ENCODE measurements around the gene HES6.

DNA sequence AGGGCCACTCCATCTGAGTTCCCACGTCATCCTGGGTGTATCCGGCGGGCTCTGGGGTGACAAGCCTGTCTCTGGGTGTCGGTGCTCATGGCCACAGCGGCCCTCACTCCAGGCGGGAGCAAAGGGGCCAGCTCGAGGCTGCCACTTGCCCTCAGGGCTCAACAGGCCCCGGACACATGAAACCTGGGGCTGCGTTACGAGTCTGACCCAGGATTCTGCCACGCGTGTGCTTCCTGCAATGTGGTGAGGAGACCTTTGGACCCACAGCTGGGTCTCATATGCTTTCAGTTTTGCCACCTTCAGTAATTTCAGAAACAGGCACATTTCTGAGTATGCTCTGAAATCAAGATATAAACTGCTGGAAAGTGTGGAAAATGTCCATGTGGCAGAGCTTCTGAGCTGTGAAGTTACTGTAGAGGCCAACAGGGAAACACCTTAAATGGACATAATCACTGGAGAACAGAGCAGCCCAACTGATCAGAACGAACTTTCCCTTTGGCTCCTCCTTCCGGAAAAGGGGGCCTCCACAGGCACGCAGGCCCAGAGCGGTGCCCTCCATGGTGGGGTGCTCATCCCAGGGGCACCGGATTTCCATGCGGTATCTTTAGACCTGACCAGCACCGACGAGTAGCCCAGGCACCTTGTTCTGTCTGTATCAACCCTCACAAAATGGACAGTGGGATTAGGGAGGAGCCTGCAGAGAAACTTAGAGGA is 34.5 kb upstream of the HES6 start:
- TF ChIP-seq ZNF223 (tag by site-specific recombination; IDR thresholded peaks at IDR 0.05), result no peak
- no peak for TF ChIP-seq ZFP69B (tag by site-specific recombination; IDR thresholded peaks at IDR 0.05)
- no peak for TF ChIP-seq CTCF (tag by site-specific recombination; IDR thresholded peaks at IDR 0.05)
- TF ChIP-seq, protein P1, sequence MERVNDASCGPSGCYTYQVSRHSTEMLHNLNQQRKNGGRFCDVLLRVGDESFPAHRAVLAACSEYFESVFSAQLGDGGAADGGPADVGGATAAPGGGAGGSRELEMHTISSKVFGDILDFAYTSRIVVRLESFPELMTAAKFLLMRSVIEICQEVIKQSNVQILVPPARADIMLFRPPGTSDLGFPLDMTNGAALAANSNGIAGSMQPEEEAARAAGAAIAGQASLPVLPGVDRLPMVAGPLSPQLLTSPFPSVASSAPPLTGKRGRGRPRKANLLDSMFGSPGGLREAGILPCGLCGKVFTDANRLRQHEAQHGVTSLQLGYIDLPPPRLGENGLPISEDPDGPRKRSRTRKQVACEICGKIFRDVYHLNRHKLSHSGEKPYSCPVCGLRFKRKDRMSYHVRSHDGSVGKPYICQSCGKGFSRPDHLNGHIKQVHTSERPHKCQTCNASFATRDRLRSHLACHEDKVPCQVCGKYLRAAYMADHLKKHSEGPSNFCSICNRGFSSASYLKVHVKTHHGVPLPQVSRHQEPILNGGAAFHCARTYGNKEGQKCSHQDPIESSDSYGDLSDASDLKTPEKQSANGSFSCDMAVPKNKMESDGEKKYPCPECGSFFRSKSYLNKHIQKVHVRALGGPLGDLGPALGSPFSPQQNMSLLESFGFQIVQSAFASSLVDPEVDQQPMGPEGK (tag by site-specific recombination; IDR thresholded peaks at IDR 0.05), result no peak
- TF ChIP-seq ZNF560 (tag by site-specific recombination; IDR thresholded peaks at IDR 0.05; ENCODE audit: borderline replicate concordance), result no peak
- TF ChIP-seq ZBTB21 (tag by site-specific recombination; IDR thresholded peaks at IDR 0.05), result no peak
- TF ChIP-seq, protein P2, sequence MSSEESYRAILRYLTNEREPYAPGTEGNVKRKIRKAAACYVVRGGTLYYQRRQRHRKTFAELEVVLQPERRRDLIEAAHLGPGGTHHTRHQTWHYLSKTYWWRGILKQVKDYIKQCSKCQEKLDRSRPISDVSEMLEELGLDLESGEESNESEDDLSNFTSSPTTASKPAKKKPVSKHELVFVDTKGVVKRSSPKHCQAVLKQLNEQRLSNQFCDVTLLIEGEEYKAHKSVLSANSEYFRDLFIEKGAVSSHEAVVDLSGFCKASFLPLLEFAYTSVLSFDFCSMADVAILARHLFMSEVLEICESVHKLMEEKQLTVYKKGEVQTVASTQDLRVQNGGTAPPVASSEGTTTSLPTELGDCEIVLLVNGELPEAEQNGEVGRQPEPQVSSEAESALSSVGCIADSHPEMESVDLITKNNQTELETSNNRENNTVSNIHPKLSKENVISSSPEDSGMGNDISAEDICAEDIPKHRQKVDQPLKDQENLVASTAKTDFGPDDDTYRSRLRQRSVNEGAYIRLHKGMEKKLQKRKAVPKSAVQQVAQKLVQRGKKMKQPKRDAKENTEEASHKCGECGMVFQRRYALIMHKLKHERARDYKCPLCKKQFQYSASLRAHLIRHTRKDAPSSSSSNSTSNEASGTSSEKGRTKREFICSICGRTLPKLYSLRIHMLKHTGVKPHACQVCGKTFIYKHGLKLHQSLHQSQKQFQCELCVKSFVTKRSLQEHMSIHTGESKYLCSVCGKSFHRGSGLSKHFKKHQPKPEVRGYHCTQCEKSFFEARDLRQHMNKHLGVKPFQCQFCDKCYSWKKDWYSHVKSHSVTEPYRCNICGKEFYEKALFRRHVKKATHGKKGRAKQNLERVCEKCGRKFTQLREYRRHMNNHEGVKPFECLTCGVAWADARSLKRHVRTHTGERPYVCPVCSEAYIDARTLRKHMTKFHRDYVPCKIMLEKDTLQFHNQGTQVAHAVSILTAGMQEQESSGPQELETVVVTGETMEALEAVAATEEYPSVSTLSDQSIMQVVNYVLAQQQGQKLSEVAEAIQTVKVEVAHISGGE (tag by site-specific recombination; conservative IDR thresholded peaks at IDR 0.05; ENCODE audit: low read depth), result no peak
- TF ChIP-seq ZNF692 (tag by site-specific recombination; IDR thresholded peaks at IDR 0.05), result no peak
- TF ChIP-seq, protein P3, sequence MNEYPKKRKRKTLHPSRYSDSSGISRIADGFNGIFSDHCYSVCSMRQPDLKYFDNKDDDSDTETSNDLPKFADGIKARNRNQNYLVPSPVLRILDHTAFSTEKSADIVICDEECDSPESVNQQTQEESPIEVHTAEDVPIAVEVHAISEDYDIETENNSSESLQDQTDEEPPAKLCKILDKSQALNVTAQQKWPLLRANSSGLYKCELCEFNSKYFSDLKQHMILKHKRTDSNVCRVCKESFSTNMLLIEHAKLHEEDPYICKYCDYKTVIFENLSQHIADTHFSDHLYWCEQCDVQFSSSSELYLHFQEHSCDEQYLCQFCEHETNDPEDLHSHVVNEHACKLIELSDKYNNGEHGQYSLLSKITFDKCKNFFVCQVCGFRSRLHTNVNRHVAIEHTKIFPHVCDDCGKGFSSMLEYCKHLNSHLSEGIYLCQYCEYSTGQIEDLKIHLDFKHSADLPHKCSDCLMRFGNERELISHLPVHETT (tag by site-specific recombination; IDR thresholded peaks at IDR 0.05), result no peak
- TF ChIP-seq TRIM28 (IDR thresholded peaks at IDR 0.05; ENCODE audit: borderline replicate concordance, low read length), result no peak
- no peak for TF ChIP-seq ZBTB10 (tag by site-specific recombination; IDR thresholded peaks at IDR 0.05)
- TF ChIP-seq ZNF645 (tag by site-specific recombination; IDR thresholded peaks at IDR 0.05), result no peak
- TF ChIP-seq ZNF169 (tag by site-specific recombination; IDR thresholded peaks at IDR 0.05), result no peak
- TF ChIP-seq ZSCAN16 (tag by site-specific recombination; IDR thresholded peaks at IDR 0.05), result no peak
